Gastroesophageal sphincter (tissue), 4 donors: ENCODE data around the gene C2orf74. TPM values are rescaled to one million over a fixed set of nuclear protein-coding genes. Genes with fewer than 3 reads are reported as not detected.
"Not testable (repeated sequence)": the region's sequence is repeated elsewhere in the genome, so short reads cannot be mapped to it uniquely, and the experiment has no call there.

Experiments used
- ATAC-seq: fragments of 150-250 bp; one replicate; pipeline ENCODE4 v1.9.1; 2016; ENCODE audit warnings: mild to moderate bottlenecking, moderate library complexity
- H3K27ac ChIP-seq, 4 donors: fragments of 200-600 bp; sonication (generic) in 3 of 4; 1 replicate in 3 of 4; 2 replicates in 1 of 4; pipeline ENCODE4 v1.5.1; 2016 to 2019
- H3K27me3 ChIP-seq: fragments of 200-600 bp; sonication (generic); one replicate; pipeline ENCODE4 v1.5.1; 2019
- H3K36me3 ChIP-seq, 2 donors: fragments of 200-600 bp; sonication (generic); one replicate each; pipeline ENCODE4 v1.5.1; 2019; ENCODE audit warnings: control low read depth in 1 of 2
- H3K4me1 ChIP-seq, 3 donors: fragments of 200-600 bp; sonication (generic); 1 replicate in 2 of 3; 2 replicates in 1 of 3; pipeline ENCODE4 v1.5.1; 2016 to 2019; ENCODE audit warnings: control low read depth in 2 of 3
- H3K4me3 ChIP-seq, 2 donors: fragments of 200-600 bp; sonication (generic); one replicate each; pipeline ENCODE4 v1.5.1; 2019; ENCODE audit warnings: mild to moderate bottlenecking in 1 of 2, moderate library complexity in 1 of 2
- H3K9me3 ChIP-seq, 3 donors: fragments of 200-600 bp; sonication (generic); one replicate each; pipeline ENCODE4 v1.5.1; 2017 to 2019; ENCODE audit warnings: control low read depth in 2 of 3
- CTCF ChIP-seq, 4 experiments: fragments of 200-600 bp in 2 of 4; fragments of 450-650 bp in 2 of 4; sonication (generic) in 1 of 4; IDR thresholded peaks; one replicate each; pipeline ENCODE4 v1.5.1; 2017 to 2019; ENCODE audit warnings: antibody characterized with exemption in 4 of 4, mild to moderate bottlenecking in 2 of 4, moderate library complexity in 2 of 4
- EP300 ChIP-seq: sonication (generic); formaldehyde crosslinking; IDR thresholded peaks from one replicate; pipeline ENCODE4 v1.6.1; 2017; ENCODE audit warnings: antibody characterized with exemption, mild to moderate bottlenecking
- POLR2A ChIP-seq, 2 donors: fragments of 450-650 bp; IDR thresholded peaks; one replicate each; pipeline ENCODE4 v1.6.1; 2017; ENCODE audit warnings: antibody characterized with exemption in 2 of 2, mild to moderate bottlenecking in 2 of 2, moderate library complexity in 1 of 2
- POLR2AphosphoS5 ChIP-seq: sonication (generic); formaldehyde crosslinking; IDR thresholded peaks from one replicate; pipeline ENCODE4 v1.6.1; 2017; ENCODE audit warnings: antibody characterized with exemption
- WGBS, 2 donors: methylation state at CpG; one replicate each; pipeline ENCODE4 v1.1.5; 2018; ENCODE audit warnings: low coverage in 1 of 2; 5-methylcytosine and 5-hydroxymethylcytosine counted together
- total RNA-seq, 4 donors: library from RNA; depleted of rRNA; stranded (reverse); fragments of >200 nt; gene quantifications; one replicate each; pipeline ENCODE4 v1.1.0, GENCODE V29; 2016

The C2orf74 gene
- total RNA-seq, 4 donors from 2014 or later, result 24.0 to 41.6 (median 30.9) TPM

GRCh38 chr2:61184263-61184662 lies 22.3 kb downstream of the C2orf74 start:
- Histone ChIP-seq H3K27ac (no peak overlapping the region), H3K4me3 (no peak overlapping the region), H3K36me3 (peaks cover 0 to 90% of the 10 kb centered on the region in 2 donors), H3K27me3 (no peaks in the 10 kb centered on the region), H3K9me3 (no peaks in the 10 kb centered on the region), H3K4me1 (peaks cover 0 to 35% (median 30%) of the 10 kb centered on the region in 3 donors)
- WGBS, 2 donors, result 78 to 83% methylated on average over 3 of the region's 3 CpGs
- TF ChIP-seq CTCF (IDR thresholded peaks at IDR 0.05) (no peak), EP300 (no peak), POLR2AphosphoS5 (no peak), POLR2A (IDR thresholded peaks at IDR 0.05) (no peak)
- ATAC-seq, result no peak

GRCh38 chr2:61185231-61185728 lies 23.3 kb downstream of the C2orf74 start:
- no peak for TF ChIP-seq CTCF (IDR thresholded peaks at IDR 0.05)
- TF ChIP-seq EP300, result no peak
- no peak for TF ChIP-seq POLR2AphosphoS5
- no peak for TF ChIP-seq POLR2A (IDR thresholded peaks at IDR 0.05)
- peaks cover 0 to 25% (median 22%) of the 10 kb centered on the region in 3 donors for H3K4me1 ChIP-seq
- no peak overlapping the region for H3K27ac ChIP-seq
- ATAC-seq, result no peak
- H3K27me3 ChIP-seq, result no peaks in the 10 kb centered on the region
- H3K36me3 ChIP-seq, result peaks cover 4 to 100% of the 10 kb centered on the region in 2 donors
- H3K9me3 ChIP-seq, result no peaks in the 10 kb centered on the region
- no peak overlapping the region for H3K4me3 ChIP-seq

- H3K4me3 ChIP-seq, result no peak overlapping the region
- no peak for TF ChIP-seq EP300
- TF ChIP-seq CTCF (IDR thresholded peaks at IDR 0.05), result no peak
- no peaks in the 10 kb centered on the region for H3K9me3 ChIP-seq
- no peak overlapping the region for H3K27ac ChIP-seq
- ATAC-seq, result no peak
- no peaks in the 10 kb centered on the region for H3K27me3 ChIP-seq
- 54 to 100% methylated on average over 3 to 4 of the region's 4 CpGs for WGBS, 2 donors
- H3K36me3 ChIP-seq, result peaks cover 4 to 100% of the 10 kb centered on the region in 2 donors
- peaks cover 0 to 6% (median 5%) of the 10 kb centered on the region in 3 donors for H3K4me1 ChIP-seq
These were observed 25.1 kb downstream of the C2orf74 start for GRCh38 chr2:61187085-61187484.

GRCh38 chr2:61193670-61194561 lies 31.9 kb downstream of the C2orf74 start:
- Histone ChIP-seq H3K27ac (peak overlapping the region in 1 of 4 donors; percentile 36), H3K9me3 (no peaks in the 10 kb centered on the region), H3K4me3 (no peak overlapping the region), H3K36me3 (peaks cover 4 to 88% of the 10 kb centered on the region in 2 donors), H3K4me1 (peaks cover 0 to 10% (median 0%) of the 10 kb centered on the region in 3 donors), H3K27me3 (no peaks in the 10 kb centered on the region)
- WGBS, 2 donors, result 67 to 80% methylated on average over 3 to 4 of the region's 4 CpGs
- ATAC-seq, result no peak
- TF ChIP-seq POLR2AphosphoS5 (no peak), POLR2A (IDR thresholded peaks at IDR 0.05) (no peak), CTCF (IDR thresholded peaks at IDR 0.05) (no peak)

- H3K27ac ChIP-seq, ATAC-seq, H3K9me3 ChIP-seq, H3K27me3 ChIP-seq, H3K4me1 ChIP-seq, H3K4me3 ChIP-seq: not testable (repeated sequence)
- peaks cover 3 to 87% of the 10 kb centered on the region in 2 donors for H3K36me3 ChIP-seq
- WGBS, 2 donors, result 82 to 94% methylated on average over 3 to 7 of the region's 15 CpGs
These were observed 32.7 kb downstream of the C2orf74 start for GRCh38 chr2:61194646-61195045.
